A673 (cell line): ENCODE results near the gene CLK1.

Source experiments
- CTCF ChIP-seq: fragments of 300-800, 200-600 bp; sonication (generic); conservative IDR thresholded peaks from 2 replicates; pipeline ENCODE4 v1.5.1; 2017; ENCODE audit warnings: low read depth, mild to moderate bottlenecking, antibody characterized with exemption, low read length, moderate library complexity, mixed read lengths
- EZH2 ChIP-seq: fragments of 200-600 bp; sonication (generic); IDR thresholded peaks from 2 replicates; pipeline ENCODE4 v1.6.1; 2017; ENCODE audit warnings: borderline replicate concordance, low read depth, mild to moderate bottlenecking, mixed read lengths, antibody characterized with exemption, low read length; ENCODE audit not compliant: poor library complexity, severe bottlenecking

DNA sequence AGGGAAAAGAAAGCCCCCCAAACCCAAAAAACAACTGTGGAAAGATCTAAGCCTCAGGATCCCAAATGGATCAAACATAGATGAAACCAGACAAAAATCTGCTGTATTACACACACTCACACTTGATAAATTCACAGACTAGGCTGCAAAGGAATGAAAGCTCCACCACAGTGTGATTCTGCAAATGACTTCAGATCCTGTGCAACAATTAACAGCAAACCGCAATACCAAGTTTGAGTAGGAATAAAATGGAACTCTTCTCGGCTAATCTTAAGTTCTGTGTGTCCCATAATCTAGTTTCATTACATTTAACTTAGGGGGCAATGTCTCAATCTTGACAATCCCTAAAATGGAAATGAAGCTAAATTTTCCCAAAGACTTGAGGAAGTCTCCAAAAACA, 11.9 kb downstream of the CLK1 start:
- TF ChIP-seq CTCF (no peak), EZH2 (no peak)
